HCT116 (cell line): Measurements from ENCODE around the gene PIK3R1.

Experiments used
- CBX3 ChIP-seq: IDR thresholded peaks from 2 replicates; pipeline ENCODE4 v1.6.1; 2012; ENCODE audit warnings: low read depth
- CEBPB ChIP-seq: IDR thresholded peaks from 2 replicates; pipeline ENCODE4 v1.6.1; 2012; ENCODE audit warnings: low read depth
- EGR1 ChIP-seq: IDR thresholded peaks from 2 replicates; pipeline ENCODE4 v1.6.1; 2012; ENCODE audit warnings: low read depth
- EZH2 ChIP-seq: fragments of 200-600 bp; sonication (generic); IDR thresholded peaks from 2 replicates; pipeline ENCODE4 v1.6.1; 2017; ENCODE audit warnings: antibody characterized with exemption, mixed run types
- EZH2phosphoT487 ChIP-seq: fragments of 200-600 bp; IDR thresholded peaks from 2 replicates; pipeline ENCODE4 v1.6.1; 2018; ENCODE audit warnings: antibody characterized with exemption, borderline replicate concordance
- JUND ChIP-seq: IDR thresholded peaks from 2 replicates; pipeline ENCODE4 v1.6.1; 2012
- POLR2A ChIP-seq: IDR thresholded peaks from 2 replicates; pipeline ENCODE4 v1.7.0; 2011; ENCODE audit warnings: borderline replicate concordance; ENCODE audit not compliant: insufficient read depth, insufficient read length; ENCODE audit errors: extremely low read depth
- POLR2AphosphoS5 ChIP-seq: IDR thresholded peaks from 2 replicates; pipeline ENCODE4 v1.6.1; 2011; ENCODE audit warnings: mild to moderate bottlenecking, low read depth, low read length, moderate library complexity
- SIN3A ChIP-seq: IDR thresholded peaks from 2 replicates; pipeline ENCODE4 v1.6.1; 2012; ENCODE audit warnings: low read depth
- ZFX ChIP-seq: fragments of 450-650 bp; IDR thresholded peaks from 2 replicates; pipeline ENCODE4 v1.6.1; 2017
- ZNF274 ChIP-seq: fragments of 200-500 bp; sonication (Bioruptor generic); IDR thresholded peaks from 2 replicates; pipeline ENCODE4 v1.6.1; 2014; ENCODE audit warnings: mild to moderate bottlenecking, low read depth, low read length, inconsistent platforms
- TF ChIP-seq, protein P1 (sequence below), 3 experiments: fragments of 200-600 bp in 1 of 3; sonication (generic) in 1 of 3; IDR thresholded peaks in 2 of 3; conservative IDR thresholded peaks in 1 of 3; 2 replicates each; pipeline ENCODE4 v1.5.1; 2012 to 2017; ENCODE audit warnings: low read depth in 2 of 3, low read length in 2 of 3, antibody characterized with exemption in 1 of 3, borderline replicate concordance in 1 of 3, control low read depth in 1 of 3, mild to moderate bottlenecking in 1 of 3, mixed read lengths in 1 of 3, mixed run types in 1 of 3, moderate library complexity in 1 of 3; ENCODE audit not compliant: insufficient read depth in 1 of 3

GRCh38 chr5:68287976-68288706, 72.6 kb downstream of the PIK3R1 start:
- TF ChIP-seq, protein P1, sequence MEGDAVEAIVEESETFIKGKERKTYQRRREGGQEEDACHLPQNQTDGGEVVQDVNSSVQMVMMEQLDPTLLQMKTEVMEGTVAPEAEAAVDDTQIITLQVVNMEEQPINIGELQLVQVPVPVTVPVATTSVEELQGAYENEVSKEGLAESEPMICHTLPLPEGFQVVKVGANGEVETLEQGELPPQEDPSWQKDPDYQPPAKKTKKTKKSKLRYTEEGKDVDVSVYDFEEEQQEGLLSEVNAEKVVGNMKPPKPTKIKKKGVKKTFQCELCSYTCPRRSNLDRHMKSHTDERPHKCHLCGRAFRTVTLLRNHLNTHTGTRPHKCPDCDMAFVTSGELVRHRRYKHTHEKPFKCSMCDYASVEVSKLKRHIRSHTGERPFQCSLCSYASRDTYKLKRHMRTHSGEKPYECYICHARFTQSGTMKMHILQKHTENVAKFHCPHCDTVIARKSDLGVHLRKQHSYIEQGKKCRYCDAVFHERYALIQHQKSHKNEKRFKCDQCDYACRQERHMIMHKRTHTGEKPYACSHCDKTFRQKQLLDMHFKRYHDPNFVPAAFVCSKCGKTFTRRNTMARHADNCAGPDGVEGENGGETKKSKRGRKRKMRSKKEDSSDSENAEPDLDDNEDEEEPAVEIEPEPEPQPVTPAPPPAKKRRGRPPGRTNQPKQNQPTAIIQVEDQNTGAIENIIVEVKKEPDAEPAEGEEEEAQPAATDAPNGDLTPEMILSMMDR (IDR thresholded peaks at IDR 0.05 in 2 of 3, conservative IDR thresholded peaks at IDR 0.05 in 1 of 3; ENCODE audit: borderline replicate concordance in 1 of 3, insufficient read depth in 1 of 3, low read depth in 2 of 3, low read length in 2 of 3) = no peak
- TF ChIP-seq SIN3A = no peak
- no peak for TF ChIP-seq EZH2phosphoT487
- TF ChIP-seq POLR2AphosphoS5 = no peak
- no peak for TF ChIP-seq POLR2A
- TF ChIP-seq JUND = no peak
- TF ChIP-seq CBX3 = no peak
- no peak for TF ChIP-seq EGR1
- no peak for TF ChIP-seq EZH2
- no peak for TF ChIP-seq ZFX
- TF ChIP-seq CEBPB = no peak
- TF ChIP-seq ZNF274 = no peak
